Astrocyte (in vitro differentiated cells and primary cell): ENCODE results near the gene SIRT2.

Experiments
- EZH2 ChIP-seq: IDR thresholded peaks from 2 replicates; pipeline ENCODE4 v1.6.1; 2012; ENCODE audit warnings: mild to moderate bottlenecking, low read length, inconsistent platforms; ENCODE audit not compliant: insufficient read depth
- TF ChIP-seq, protein P1 (sequence below): IDR thresholded peaks from 2 replicates; pipeline ENCODE4 v1.5.1; 2011; ENCODE audit warnings: low read depth, mild to moderate bottlenecking, inconsistent platforms, low read length, moderate library complexity; ENCODE audit not compliant: insufficient read depth

DNA sequence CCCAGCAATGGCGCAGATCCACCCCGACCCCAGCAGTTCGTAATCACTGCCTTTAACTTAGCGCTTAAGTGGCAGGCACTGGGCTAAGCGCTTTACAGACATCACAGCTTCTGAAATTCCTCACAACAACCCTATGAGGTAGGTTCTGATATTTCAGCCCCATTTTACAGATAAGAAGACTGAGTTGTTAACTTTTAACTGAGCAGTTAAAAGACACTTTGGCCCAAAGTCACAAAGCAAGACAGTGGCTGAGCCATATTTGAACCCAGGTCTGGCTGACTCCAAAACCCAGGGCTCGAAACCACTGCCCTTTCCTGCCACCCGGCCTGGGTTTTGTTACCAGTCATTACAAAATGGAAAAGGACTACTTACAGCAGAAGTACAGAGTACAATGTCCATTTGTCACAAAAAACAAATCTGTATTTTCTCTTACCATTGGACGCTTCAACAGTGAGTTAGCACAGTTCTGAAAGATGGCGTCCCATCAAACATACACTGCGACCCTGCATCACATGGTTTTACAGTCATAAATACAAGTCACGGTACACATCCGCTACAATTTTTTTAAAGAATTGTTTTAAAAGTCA lies 58.1 kb downstream of the SIRT2 start:
- TF ChIP-seq, protein P1, sequence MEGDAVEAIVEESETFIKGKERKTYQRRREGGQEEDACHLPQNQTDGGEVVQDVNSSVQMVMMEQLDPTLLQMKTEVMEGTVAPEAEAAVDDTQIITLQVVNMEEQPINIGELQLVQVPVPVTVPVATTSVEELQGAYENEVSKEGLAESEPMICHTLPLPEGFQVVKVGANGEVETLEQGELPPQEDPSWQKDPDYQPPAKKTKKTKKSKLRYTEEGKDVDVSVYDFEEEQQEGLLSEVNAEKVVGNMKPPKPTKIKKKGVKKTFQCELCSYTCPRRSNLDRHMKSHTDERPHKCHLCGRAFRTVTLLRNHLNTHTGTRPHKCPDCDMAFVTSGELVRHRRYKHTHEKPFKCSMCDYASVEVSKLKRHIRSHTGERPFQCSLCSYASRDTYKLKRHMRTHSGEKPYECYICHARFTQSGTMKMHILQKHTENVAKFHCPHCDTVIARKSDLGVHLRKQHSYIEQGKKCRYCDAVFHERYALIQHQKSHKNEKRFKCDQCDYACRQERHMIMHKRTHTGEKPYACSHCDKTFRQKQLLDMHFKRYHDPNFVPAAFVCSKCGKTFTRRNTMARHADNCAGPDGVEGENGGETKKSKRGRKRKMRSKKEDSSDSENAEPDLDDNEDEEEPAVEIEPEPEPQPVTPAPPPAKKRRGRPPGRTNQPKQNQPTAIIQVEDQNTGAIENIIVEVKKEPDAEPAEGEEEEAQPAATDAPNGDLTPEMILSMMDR, result no peak
- TF ChIP-seq EZH2, result no peak
